Liver (tissue), 9 donors: Measurements from ENCODE around the gene CMIP. TPM values are rescaled to one million over a fixed set of nuclear protein-coding genes. Genes with fewer than 3 reads are reported as not detected.

ENCODE experiments used
- DNase-seq: peaks from one replicate; pipeline ENCODE4 v3.0.0-alpha.2; 2017; ENCODE audit warnings: low spot score
- H3K27ac ChIP-seq, 2 donors: one replicate each; pipeline ENCODE4 v1.7.0; 2013; ENCODE audit warnings: inconsistent platforms in 2 of 2, low read length in 2 of 2, control low read depth in 1 of 2, low read depth in 1 of 2, mild to moderate bottlenecking in 1 of 2
- H3K27me3 ChIP-seq, 4 donors: one replicate each; pipeline versions ENCODE4 v1.6.1 to v1.7.0; 2013; ENCODE audit warnings: low read length in 3 of 4, inconsistent platforms in 1 of 4, mild to moderate bottlenecking in 1 of 4, moderate library complexity in 1 of 4; ENCODE audit not compliant: control insufficient read depth in 4 of 4, insufficient read depth in 4 of 4
- H3K36me3 ChIP-seq, 4 donors: one replicate each; pipeline versions ENCODE4 v1.6.1 to v1.7.0; 2013; ENCODE audit warnings: low read length in 3 of 4, mild to moderate bottlenecking in 3 of 4, low read depth in 1 of 4, moderate library complexity in 1 of 4; ENCODE audit not compliant: control insufficient read depth in 4 of 4, insufficient read depth in 3 of 4
- H3K4me1 ChIP-seq, 4 donors: one replicate each; pipeline versions ENCODE4 v1.6.1 to v1.7.0; 2013; ENCODE audit warnings: low read length in 3 of 4, mild to moderate bottlenecking in 3 of 4, moderate library complexity in 1 of 4; ENCODE audit not compliant: control insufficient read depth in 4 of 4, insufficient read depth in 4 of 4
- H3K4me3 ChIP-seq, 3 donors: one replicate each; pipeline versions ENCODE4 v1.6.1 to v1.7.0; 2013; ENCODE audit warnings: low read length in 3 of 3, control low read depth in 1 of 3, low read depth in 1 of 3, mild to moderate bottlenecking in 1 of 3
- H3K9ac ChIP-seq, 2 donors: one replicate each; pipeline ENCODE4 v1.7.0; 2013; ENCODE audit warnings: low read length in 2 of 2, mild to moderate bottlenecking in 2 of 2, moderate library complexity in 2 of 2, control low read depth in 1 of 2, low read depth in 1 of 2
- H3K9me3 ChIP-seq, 4 donors: one replicate each; pipeline versions ENCODE4 v1.6.1 to v1.7.0; 2013; ENCODE audit warnings: low read length in 3 of 4; ENCODE audit not compliant: control insufficient read depth in 4 of 4
- CTCF ChIP-seq: fragments of 150-350 bp; IDR thresholded peaks from 2 replicates; pipeline ENCODE4 v1.5.1; 2017; ENCODE audit warnings: improper control_type of control experiment, low read depth, low read length; ENCODE audit not compliant: missing input control
- EGR1 ChIP-seq, 2 donors: IDR thresholded peaks; 2 replicates each; pipeline ENCODE4 v1.6.1; 2016 to 2018; ENCODE audit warnings: antibody characterized with exemption in 2 of 2, low read depth in 2 of 2
- FOXA1 ChIP-seq: IDR thresholded peaks from 2 replicates; pipeline ENCODE4 v1.6.1; 2016; ENCODE audit warnings: antibody characterized with exemption
- FOXA2 ChIP-seq: IDR thresholded peaks from 2 replicates; pipeline ENCODE4 v1.6.1; 2016; ENCODE audit warnings: antibody characterized with exemption
- GABPA ChIP-seq, 2 donors: IDR thresholded peaks in 1 of 2; conservative IDR thresholded peaks in 1 of 2; 2 replicates each; pipeline ENCODE4 v1.6.1; 2016; ENCODE audit warnings: antibody characterized with exemption in 2 of 2, mild to moderate bottlenecking in 1 of 2, moderate library complexity in 1 of 2
- HNF4A ChIP-seq, 2 donors: conservative IDR thresholded peaks; 2 replicates each; pipeline ENCODE4 v1.6.1; 2016; ENCODE audit warnings: antibody characterized with exemption in 2 of 2, mild to moderate bottlenecking in 2 of 2
- HNF4G ChIP-seq: IDR thresholded peaks from 2 replicates; pipeline ENCODE4 v1.6.1; 2016; ENCODE audit warnings: antibody characterized with exemption
- JUND ChIP-seq, 2 donors: IDR thresholded peaks; 2 replicates each; pipeline ENCODE4 v1.6.1; 2016; ENCODE audit warnings: antibody characterized with exemption in 2 of 2
- NR2F2 ChIP-seq: IDR thresholded peaks from 2 replicates; pipeline ENCODE4 v1.6.1; 2016; ENCODE audit warnings: antibody characterized with exemption
- RAD21 ChIP-seq, 2 donors: IDR thresholded peaks; 2 replicates each; pipeline ENCODE4 v1.6.1; 2016; ENCODE audit warnings: antibody characterized with exemption in 2 of 2, mild to moderate bottlenecking in 2 of 2
- REST ChIP-seq: IDR thresholded peaks from 2 replicates; pipeline ENCODE4 v1.6.1; 2016; ENCODE audit warnings: antibody characterized with exemption, mild to moderate bottlenecking
- RXRA ChIP-seq, 2 donors: IDR thresholded peaks; 2 replicates each; pipeline ENCODE4 v1.6.1; 2017 to 2018; ENCODE audit warnings: antibody characterized with exemption in 2 of 2, mild to moderate bottlenecking in 1 of 2
- SP1 ChIP-seq: IDR thresholded peaks from 2 replicates; pipeline ENCODE4 v1.6.1; 2018; ENCODE audit warnings: antibody characterized with exemption, mild to moderate bottlenecking
- TAF1 ChIP-seq: conservative IDR thresholded peaks from 2 replicates; pipeline ENCODE4 v1.6.1; 2016; ENCODE audit warnings: antibody characterized with exemption, mild to moderate bottlenecking
- WGBS: extraction: QIAGEN DNeasy Blood & Tissue Kit; methylation state at CpG from one replicate; pipeline ENCODE4 v1.1.7; 2013; 5-methylcytosine and 5-hydroxymethylcytosine counted together
- polyA plus RNA-seq, 2 donors: library from polyadenylated mRNA; stranded (reverse) in 1 of 2; unstranded in 1 of 2; fragments of 200-250 nt in 1 of 2; fragments of >200 nt in 1 of 2; fragmentation: Nextera tagmentation in 1 of 2; extraction: Ambion mirVana in 1 of 2; gene quantifications; one replicate each; pipeline versions ENCODE4 v1.2.1 to v1.2.3, GENCODE V29; 2013 to 2015
- total RNA-seq, 2 donors: library from RNA; depleted of rRNA; stranded (reverse); fragments of >200 nt; gene quantifications; one replicate each; pipeline ENCODE4 v1.2.3, GENCODE V29; 2014
- TF ChIP-seq, protein P1 (sequence below): IDR thresholded peaks from 2 replicates; pipeline ENCODE4 v1.6.1; 2016; ENCODE audit warnings: antibody characterized with exemption
- TF ChIP-seq, protein P2 (sequence below): IDR thresholded peaks from 2 replicates; pipeline ENCODE4 v1.6.1; 2016; ENCODE audit warnings: antibody characterized with exemption
- TF ChIP-seq, protein P3 (sequence below): IDR thresholded peaks from 2 replicates; pipeline ENCODE4 v1.6.1; 2016; ENCODE audit warnings: antibody characterized with exemption
- donor health status: healthy.
- donor health status: healthy.
- donor health status: healthy.
- donor health status: healthy.
- donor health status: healthy.

CMIP gene
- total and polyA plus RNA-seq, 4 donors, result 1.7 to 15.6 (median 10.1) TPM

DNA sequence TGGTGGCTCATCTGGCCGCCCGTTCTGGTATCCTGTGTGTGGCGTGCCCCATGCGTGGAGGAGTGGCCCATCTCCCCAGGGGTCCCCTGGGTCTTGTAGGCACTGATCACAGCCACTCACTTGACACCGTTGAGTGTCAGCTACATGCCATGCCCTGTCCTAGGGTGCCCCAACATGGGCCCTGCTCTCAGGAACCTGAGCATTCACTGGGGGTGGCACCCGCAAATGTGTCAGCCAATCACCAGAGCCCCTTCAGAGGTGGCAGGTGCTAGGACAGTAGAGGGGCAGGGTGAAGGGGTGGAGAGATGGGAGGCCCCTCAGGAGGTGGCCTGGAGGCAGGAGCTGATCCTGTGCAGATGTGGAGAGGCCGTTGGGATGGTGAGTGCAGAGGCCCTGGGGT is 27.8 kb downstream of the CMIP start:
- WGBS, result 94% methylated on average over 7 of the region's 7 CpGs
- Histone ChIP-seq H3K36me3 (peaks cover 0 to 4% (median 0%) of the 10 kb centered on the region in 4 donors), H3K9me3 (no peaks in the 10 kb centered on the region), H3K4me3 (no peak overlapping the region), H3K27ac (peak overlapping the region; percentile 68 to 69), H3K4me1 (peaks cover 15 to 54% (median 34%) of the 10 kb centered on the region in 4 donors), H3K9ac (no peak overlapping the region), H3K27me3 (no peaks in the 10 kb centered on the region)
- no peak for DNase-seq
- no peak for TF ChIP-seq GABPA (IDR thresholded peaks at IDR 0.05 in 1 of 2, conservative IDR thresholded peaks at IDR 0.05 in 1 of 2)
- TF ChIP-seq, protein P1, sequence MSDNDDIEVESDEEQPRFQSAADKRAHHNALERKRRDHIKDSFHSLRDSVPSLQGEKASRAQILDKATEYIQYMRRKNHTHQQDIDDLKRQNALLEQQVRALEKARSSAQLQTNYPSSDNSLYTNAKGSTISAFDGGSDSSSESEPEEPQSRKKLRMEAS, result no peak
- TF ChIP-seq NR2F2, result no peak
- TF ChIP-seq TAF1, result no peak
- TF ChIP-seq HNF4A (conservative IDR thresholded peaks at IDR 0.05), result no peak
- TF ChIP-seq CTCF, result no peak
- no peak for TF ChIP-seq HNF4G
- TF ChIP-seq RAD21 (IDR thresholded peaks at IDR 0.05), result no peak
- TF ChIP-seq, protein P2, sequence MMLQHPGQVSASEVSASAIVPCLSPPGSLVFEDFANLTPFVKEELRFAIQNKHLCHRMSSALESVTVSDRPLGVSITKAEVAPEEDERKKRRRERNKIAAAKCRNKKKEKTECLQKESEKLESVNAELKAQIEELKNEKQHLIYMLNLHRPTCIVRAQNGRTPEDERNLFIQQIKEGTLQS, result no peak
- TF ChIP-seq RXRA (IDR thresholded peaks at IDR 0.05), result no peak
- TF ChIP-seq FOXA1, result no peak
- no peak for TF ChIP-seq FOXA2
- no peak for TF ChIP-seq REST
- TF ChIP-seq SP1, result no peak
- TF ChIP-seq JUND (IDR thresholded peaks at IDR 0.05), result no peak
- TF ChIP-seq, protein P3, sequence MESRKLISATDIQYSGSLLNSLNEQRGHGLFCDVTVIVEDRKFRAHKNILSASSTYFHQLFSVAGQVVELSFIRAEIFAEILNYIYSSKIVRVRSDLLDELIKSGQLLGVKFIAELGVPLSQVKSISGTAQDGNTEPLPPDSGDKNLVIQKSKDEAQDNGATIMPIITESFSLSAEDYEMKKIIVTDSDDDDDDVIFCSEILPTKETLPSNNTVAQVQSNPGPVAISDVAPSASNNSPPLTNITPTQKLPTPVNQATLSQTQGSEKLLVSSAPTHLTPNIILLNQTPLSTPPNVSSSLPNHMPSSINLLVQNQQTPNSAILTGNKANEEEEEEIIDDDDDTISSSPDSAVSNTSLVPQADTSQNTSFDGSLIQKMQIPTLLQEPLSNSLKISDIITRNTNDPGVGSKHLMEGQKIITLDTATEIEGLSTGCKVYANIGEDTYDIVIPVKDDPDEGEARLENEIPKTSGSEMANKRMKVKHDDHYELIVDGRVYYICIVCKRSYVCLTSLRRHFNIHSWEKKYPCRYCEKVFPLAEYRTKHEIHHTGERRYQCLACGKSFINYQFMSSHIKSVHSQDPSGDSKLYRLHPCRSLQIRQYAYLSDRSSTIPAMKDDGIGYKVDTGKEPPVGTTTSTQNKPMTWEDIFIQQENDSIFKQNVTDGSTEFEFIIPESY, result no peak

DNA sequence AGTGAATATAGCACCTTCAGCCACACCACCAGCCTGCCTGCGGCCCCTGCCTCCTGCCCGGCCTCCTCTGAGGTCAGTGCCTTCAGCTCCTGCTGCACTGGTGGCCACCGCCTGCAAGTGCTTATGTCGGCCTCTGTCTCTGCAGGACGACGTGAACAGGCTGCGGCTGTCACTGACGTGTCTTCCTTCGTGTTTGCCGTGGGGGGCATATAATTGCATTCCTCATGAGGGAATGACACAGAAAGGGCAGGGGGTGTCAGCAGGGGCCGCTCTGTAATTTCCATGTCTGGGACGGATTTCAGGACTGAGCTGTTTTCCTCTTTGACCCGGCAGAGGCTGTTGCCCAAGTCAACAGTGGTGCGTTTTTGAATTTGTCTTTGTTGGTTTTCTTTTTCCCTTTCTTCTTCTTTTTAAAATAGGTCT is 28.5 kb downstream of the CMIP start:
- H3K27ac ChIP-seq, result peak overlapping the region; percentile 68 to 69
- H3K9ac ChIP-seq, result no peak overlapping the region
- no peak for DNase-seq
- peaks cover 0 to 4% (median 0%) of the 10 kb centered on the region in 4 donors for H3K36me3 ChIP-seq
- H3K9me3 ChIP-seq, result no peaks in the 10 kb centered on the region
- WGBS, result 31% methylated on average over 14 of the region's 14 CpGs
- H3K27me3 ChIP-seq, result no peaks in the 10 kb centered on the region
- H3K4me3 ChIP-seq, result no peak overlapping the region
- H3K4me1 ChIP-seq, result peaks cover 15 to 57% (median 38%) of the 10 kb centered on the region in 4 donors
- TF ChIP-seq FOXA1, result no peak
- no peak for TF ChIP-seq FOXA2
- TF ChIP-seq TAF1, result no peak
- TF ChIP-seq RAD21 (IDR thresholded peaks at IDR 0.05), result peak; percentile 23 to 33
- TF ChIP-seq, protein P3, result no peak
- no peak for TF ChIP-seq EGR1 (IDR thresholded peaks at IDR 0.05; ENCODE audit: low read depth in 2 of 2)
- no peak for TF ChIP-seq REST
